Neural progenitor cell (in vitro differentiated cells): ENCODE measurements around the gene SLC30A2. TPM values are rescaled to one million over a fixed set of nuclear protein-coding genes. Genes with fewer than 3 reads are reported as not detected.
"Not testable (repeated sequence)": the region's sequence is repeated elsewhere in the genome, so short reads cannot be mapped to it uniquely, and the experiment has no call there.

Source experiments
- DNase-seq: peaks from one replicate; pipeline ENCODE4 v3.0.0-alpha.2; 2016; ENCODE audit warnings: low spot score
- H2AFZ ChIP-seq: fragments of 200-600 bp; sonication (generic); replicated peaks from 2 replicates; pipeline ENCODE4 v1.6.1; 2016; ENCODE audit warnings: antibody characterized with exemption
- H3F3A ChIP-seq: fragments of 200-600 bp; sonication (generic); 2 replicates; pipeline ENCODE4 v1.6.1; 2016; ENCODE audit warnings: antibody characterized with exemption, low read depth
- H3K27ac ChIP-seq: fragments of 200-600 bp; sonication (generic); 2 replicates; pipeline ENCODE4 v1.5.1; 2016; ENCODE audit warnings: mild to moderate bottlenecking
- H3K27me3 ChIP-seq: fragments of 200-600 bp; sonication (generic); 2 replicates; pipeline ENCODE4 v1.6.1; 2016; ENCODE audit warnings: mild to moderate bottlenecking, moderate library complexity
- H3K36me3 ChIP-seq: fragments of 200-600 bp; sonication (generic); 2 replicates; pipeline ENCODE4 v1.5.1; 2016
- H3K4me1 ChIP-seq: fragments of 200-600 bp; sonication (generic); 2 replicates; pipeline ENCODE4 v1.6.1; 2016; ENCODE audit warnings: mixed run types
- H3K4me2 ChIP-seq: fragments of 200-600 bp; sonication (generic); 2 replicates; pipeline ENCODE4 v1.6.1; 2016
- H3K4me3 ChIP-seq: fragments of 200-600 bp; sonication (generic); 2 replicates; pipeline ENCODE4 v1.5.1; 2016
- H3K79me2 ChIP-seq: fragments of 200-600 bp; sonication (generic); 2 replicates; pipeline ENCODE4 v1.6.1; 2016; ENCODE audit warnings: low read depth
- H3K9ac ChIP-seq: fragments of 200-600 bp; sonication (generic); 2 replicates; pipeline ENCODE4 v1.6.1; 2016
- H3K9me3 ChIP-seq: fragments of 200-600 bp; sonication (generic); 2 replicates; pipeline ENCODE4 v1.5.1; 2016; ENCODE audit warnings: low read depth
- H4K20me1 ChIP-seq: fragments of 200-600 bp; sonication (generic); 2 replicates; pipeline ENCODE4 v1.6.1; 2016; ENCODE audit warnings: low read depth
- H3K27ac Mint-ChIP-seq: 3 replicates; pipeline ENCODE4 v1.8.0; 2021; ENCODE audit warnings: mixed read lengths
- H3K27me3 Mint-ChIP-seq: 2 replicates; pipeline ENCODE4 v1.8.0; 2022; ENCODE audit warnings: low read depth, mild to moderate bottlenecking, inconsistent platforms, moderate library complexity, mixed read lengths; ENCODE audit not compliant: insufficient read depth
- H3K36me3 Mint-ChIP-seq: 3 replicates; pipeline ENCODE4 v1.8.0; 2021; ENCODE audit warnings: mixed read lengths
- H3K4me1 Mint-ChIP-seq: 3 replicates; pipeline ENCODE4 v1.8.0; 2021; ENCODE audit warnings: mixed read lengths
- H3K4me3 Mint-ChIP-seq: 3 replicates; pipeline ENCODE4 v1.8.0; 2021; ENCODE audit warnings: mild to moderate bottlenecking, moderate library complexity, mixed read lengths
- H3K9me3 Mint-ChIP-seq: 3 replicates; pipeline ENCODE4 v1.8.0; 2020; ENCODE audit warnings: mixed read lengths
- EZH2 ChIP-seq: fragments of 200-600 bp; sonication (generic); IDR thresholded peaks from 2 replicates; pipeline ENCODE4 v1.6.1; 2017; ENCODE audit warnings: antibody characterized with exemption, mild to moderate bottlenecking, moderate library complexity
- EZH2phosphoT487 ChIP-seq: fragments of 200-600 bp; sonication (generic); IDR thresholded peaks from 2 replicates; pipeline ENCODE4 v1.6.1; 2017; ENCODE audit warnings: antibody characterized with exemption
- total RNA-seq: library from RNA; depleted of rRNA; stranded (reverse); fragments of >200 nt; gene quantifications from 2 replicates; pipeline ENCODE4 v1.2.3, GENCODE V29; 2015; ENCODE audit warnings: low replicate concordance
- TF ChIP-seq, protein P1 (sequence below): fragments of 200-600 bp; sonication (generic); IDR thresholded peaks from 2 replicates; pipeline ENCODE4 v1.5.1; 2017; ENCODE audit warnings: antibody characterized with exemption, mild to moderate bottlenecking

SLC30A2 gene, protein sequence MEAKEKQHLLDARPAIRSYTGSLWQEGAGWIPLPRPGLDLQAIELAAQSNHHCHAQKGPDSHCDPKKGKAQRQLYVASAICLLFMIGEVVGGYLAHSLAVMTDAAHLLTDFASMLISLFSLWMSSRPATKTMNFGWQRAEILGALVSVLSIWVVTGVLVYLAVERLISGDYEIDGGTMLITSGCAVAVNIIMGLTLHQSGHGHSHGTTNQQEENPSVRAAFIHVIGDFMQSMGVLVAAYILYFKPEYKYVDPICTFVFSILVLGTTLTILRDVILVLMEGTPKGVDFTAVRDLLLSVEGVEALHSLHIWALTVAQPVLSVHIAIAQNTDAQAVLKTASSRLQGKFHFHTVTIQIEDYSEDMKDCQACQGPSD
- not detected in 2 replicates for total RNA-seq

- Histone ChIP-seq H4K20me1 (peaks cover 9% of the 10 kb centered on the region), H3F3A (peaks cover 11% of the 10 kb centered on the region), H3K9ac (no peak within 1 kb of the TSS), H3K27me3 (peaks cover 98% of the 10 kb centered on the region), H3K4me3 (peak within 1 kb of the TSS; percentile 49), H3K27ac (no peak within 1 kb of the TSS), H2AFZ (peak within 1 kb of the TSS; percentile 87), H3K4me1 (peaks cover 16% of the 10 kb centered on the region), H3K36me3 (no peaks in the 10 kb centered on the region), H3K4me2 (peak within 1 kb of the TSS; percentile 88), H3K9me3 (no peaks in the 10 kb centered on the region), H3K79me2 (no peaks in the 10 kb centered on the region)
- H3K4me3 Mint-ChIP-seq = peak within 1 kb of the TSS; percentile 75
- peaks cover 6% of the 10 kb centered on the region for H3K4me1 Mint-ChIP-seq
- H3K27me3 Mint-ChIP-seq = peaks cover 57% of the 10 kb centered on the region
- H3K27ac Mint-ChIP-seq = no peak within 1 kb of the TSS
- H3K9me3 Mint-ChIP-seq = no peaks in the 10 kb centered on the region
- H3K36me3 Mint-ChIP-seq = no peaks in the 10 kb centered on the region
- peak; percentile 72 for DNase-seq
- peak; percentile 96 for TF ChIP-seq EZH2phosphoT487
- peak; percentile 99 for TF ChIP-seq EZH2
- TF ChIP-seq, protein P1, sequence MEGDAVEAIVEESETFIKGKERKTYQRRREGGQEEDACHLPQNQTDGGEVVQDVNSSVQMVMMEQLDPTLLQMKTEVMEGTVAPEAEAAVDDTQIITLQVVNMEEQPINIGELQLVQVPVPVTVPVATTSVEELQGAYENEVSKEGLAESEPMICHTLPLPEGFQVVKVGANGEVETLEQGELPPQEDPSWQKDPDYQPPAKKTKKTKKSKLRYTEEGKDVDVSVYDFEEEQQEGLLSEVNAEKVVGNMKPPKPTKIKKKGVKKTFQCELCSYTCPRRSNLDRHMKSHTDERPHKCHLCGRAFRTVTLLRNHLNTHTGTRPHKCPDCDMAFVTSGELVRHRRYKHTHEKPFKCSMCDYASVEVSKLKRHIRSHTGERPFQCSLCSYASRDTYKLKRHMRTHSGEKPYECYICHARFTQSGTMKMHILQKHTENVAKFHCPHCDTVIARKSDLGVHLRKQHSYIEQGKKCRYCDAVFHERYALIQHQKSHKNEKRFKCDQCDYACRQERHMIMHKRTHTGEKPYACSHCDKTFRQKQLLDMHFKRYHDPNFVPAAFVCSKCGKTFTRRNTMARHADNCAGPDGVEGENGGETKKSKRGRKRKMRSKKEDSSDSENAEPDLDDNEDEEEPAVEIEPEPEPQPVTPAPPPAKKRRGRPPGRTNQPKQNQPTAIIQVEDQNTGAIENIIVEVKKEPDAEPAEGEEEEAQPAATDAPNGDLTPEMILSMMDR = peak; percentile 3
Measured at GRCh38 chr1:26045722-26046245, at the start of gene SLC30A2. SLC30A2 (minus strand) TSS chr1:26046118; CDS start chr1:26045896, 222 bp downstream.

GRCh38 chr1:26094677-26095383 lies 48.9 kb upstream of the SLC30A2 start:
- Histone ChIP-seq H2AFZ (peak overlapping the region; percentile 94), H3K36me3 (no peaks in the 10 kb centered on the region), H3K4me3 (no peak overlapping the region), H3F3A (peaks cover 18% of the 10 kb centered on the region), H3K9ac (no peak overlapping the region), H3K4me2 (peak overlapping the region; percentile 60), H3K79me2 (no peaks in the 10 kb centered on the region), H3K9me3 (no peaks in the 10 kb centered on the region), H3K4me1 (peaks cover 37% of the 10 kb centered on the region), H3K27ac (no peak overlapping the region), H4K20me1 (no peaks in the 10 kb centered on the region), H3K27me3 (no peaks in the 10 kb centered on the region)
- Mint-ChIP-seq H3K4me3 (peak overlapping the region; percentile 53), H3K36me3 (no peaks in the 10 kb centered on the region), H3K4me1 (peaks cover 25% of the 10 kb centered on the region), H3K27ac (no peak overlapping the region), H3K27me3 (peaks cover 6% of the 10 kb centered on the region), H3K9me3 (peaks cover 3% of the 10 kb centered on the region)
- peak; percentile 65 for DNase-seq
- TF ChIP-seq, protein P1 = peak; percentile 12
- no peak for TF ChIP-seq EZH2phosphoT487

- Histone ChIP-seq H3K27me3 (no peaks in the 10 kb centered on the region), H3K79me2 (no peaks in the 10 kb centered on the region), H3K36me3 (no peaks in the 10 kb centered on the region), H3K9me3 (no peaks in the 10 kb centered on the region), H3K4me2 (peak overlapping the region; percentile 60), H3K27ac (no peak overlapping the region), H2AFZ (peak overlapping the region; percentile 94), H3K4me3 (no peak overlapping the region), H3K4me1 (peaks cover 37% of the 10 kb centered on the region), H3F3A (peaks cover 18% of the 10 kb centered on the region), H3K9ac (no peak overlapping the region), H4K20me1 (no peaks in the 10 kb centered on the region)
- Mint-ChIP-seq H3K27me3 (peaks cover 8% of the 10 kb centered on the region), H3K27ac (no peak overlapping the region), H3K9me3 (peaks cover 3% of the 10 kb centered on the region), H3K36me3 (no peaks in the 10 kb centered on the region), H3K4me3 (peak overlapping the region; percentile 53), H3K4me1 (peaks cover 25% of the 10 kb centered on the region)
- TF ChIP-seq EZH2phosphoT487 = no peak
- TF ChIP-seq EZH2 = no peak
- TF ChIP-seq, protein P1 = no peak
- no peak for DNase-seq
Measured at GRCh38 chr1:26094076-26094669, 48.3 kb upstream of the SLC30A2 start.

DNA sequence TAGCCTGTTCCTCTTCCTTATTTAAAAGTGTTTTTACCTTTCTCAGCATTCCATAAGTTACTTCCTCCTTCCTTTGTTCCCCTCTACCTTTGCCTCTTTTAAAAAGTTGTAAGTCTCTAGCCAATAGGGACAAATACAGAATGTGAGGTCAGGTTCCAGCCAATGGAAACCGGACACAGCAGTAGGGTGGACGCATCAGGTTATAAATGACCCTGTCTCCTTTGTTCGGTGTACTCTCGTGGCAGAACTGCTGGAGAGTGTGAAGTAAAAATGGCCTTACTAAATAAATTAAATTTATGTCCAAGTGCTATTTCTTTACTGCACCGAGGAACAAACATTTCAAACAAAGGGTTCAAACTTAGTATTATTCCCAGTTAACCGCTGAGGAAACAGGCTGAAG lies 47.7 kb upstream of the SLC30A2 start:
- not testable (repeated sequence) for H3K4me3 Mint-ChIP-seq, H4K20me1 ChIP-seq, H3K79me2 ChIP-seq, H3K27me3 ChIP-seq, H3K27ac ChIP-seq, H3K36me3 ChIP-seq, H3K9ac ChIP-seq, H3K9me3 Mint-ChIP-seq, H3K36me3 Mint-ChIP-seq, H3K4me3 ChIP-seq, H3K4me2 ChIP-seq, DNase-seq, H3K9me3 ChIP-seq, H2AFZ ChIP-seq, H3K27ac Mint-ChIP-seq, H3K27me3 Mint-ChIP-seq
- H3K4me1 Mint-ChIP-seq = peaks cover 25% of the 10 kb centered on the region
- Histone ChIP-seq H3K4me1 (peaks cover 37% of the 10 kb centered on the region), H3F3A (peaks cover 18% of the 10 kb centered on the region)
